HG03139 (cell line): ENCODE results near the gene HPSE2.

Experiments
- ATAC-seq: cut with Tn5 transposase; IDR thresholded peaks from one replicate; pipeline ENCODE4 v1.9.1; 2021; ENCODE audit not compliant: unreplicated experiment

HPSE2 gene

DNA sequence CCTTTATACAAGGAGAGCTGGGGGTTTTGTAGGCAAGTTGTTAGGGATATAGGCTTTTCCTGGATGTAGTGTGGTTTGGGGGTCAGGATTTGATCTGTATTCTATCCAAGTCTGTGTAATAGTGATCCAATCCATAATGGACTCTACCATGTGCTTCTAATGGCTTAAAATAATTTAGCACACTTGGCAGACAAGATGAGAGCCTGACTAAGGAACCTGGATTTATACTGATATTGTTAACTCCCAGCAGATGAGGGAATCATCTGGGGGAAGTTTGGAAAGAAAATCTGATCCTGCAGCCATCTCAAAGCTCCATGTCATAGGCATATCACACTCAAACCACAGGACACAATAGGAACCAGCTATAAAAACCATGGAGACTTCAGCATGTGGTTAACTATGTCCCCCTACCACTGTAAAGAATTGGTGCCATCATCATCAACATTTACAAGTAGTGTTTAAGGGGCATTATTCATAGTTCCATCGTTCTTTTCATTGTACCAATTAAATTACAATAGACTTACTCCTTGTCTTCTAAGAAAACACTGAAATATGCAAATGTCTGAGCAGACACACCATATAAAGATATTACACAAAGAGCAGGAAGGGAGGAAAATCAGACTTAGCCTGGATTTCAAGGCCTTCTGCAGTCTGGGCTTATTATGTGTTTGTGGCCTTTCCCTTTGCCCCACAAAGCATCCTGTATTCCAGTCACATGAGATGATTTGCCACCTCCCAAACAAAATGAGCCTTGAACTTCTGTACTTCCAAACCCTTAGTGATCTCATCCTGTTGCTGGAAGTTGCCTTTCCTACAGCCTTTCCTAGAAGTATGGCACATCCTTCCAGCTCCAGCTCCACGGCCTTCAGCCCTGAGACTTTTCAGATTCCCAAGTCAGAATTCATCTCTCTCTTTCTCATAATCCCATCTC lies 766.4 kb downstream of the HPSE2 start:
- no peak for ATAC-seq

DNA sequence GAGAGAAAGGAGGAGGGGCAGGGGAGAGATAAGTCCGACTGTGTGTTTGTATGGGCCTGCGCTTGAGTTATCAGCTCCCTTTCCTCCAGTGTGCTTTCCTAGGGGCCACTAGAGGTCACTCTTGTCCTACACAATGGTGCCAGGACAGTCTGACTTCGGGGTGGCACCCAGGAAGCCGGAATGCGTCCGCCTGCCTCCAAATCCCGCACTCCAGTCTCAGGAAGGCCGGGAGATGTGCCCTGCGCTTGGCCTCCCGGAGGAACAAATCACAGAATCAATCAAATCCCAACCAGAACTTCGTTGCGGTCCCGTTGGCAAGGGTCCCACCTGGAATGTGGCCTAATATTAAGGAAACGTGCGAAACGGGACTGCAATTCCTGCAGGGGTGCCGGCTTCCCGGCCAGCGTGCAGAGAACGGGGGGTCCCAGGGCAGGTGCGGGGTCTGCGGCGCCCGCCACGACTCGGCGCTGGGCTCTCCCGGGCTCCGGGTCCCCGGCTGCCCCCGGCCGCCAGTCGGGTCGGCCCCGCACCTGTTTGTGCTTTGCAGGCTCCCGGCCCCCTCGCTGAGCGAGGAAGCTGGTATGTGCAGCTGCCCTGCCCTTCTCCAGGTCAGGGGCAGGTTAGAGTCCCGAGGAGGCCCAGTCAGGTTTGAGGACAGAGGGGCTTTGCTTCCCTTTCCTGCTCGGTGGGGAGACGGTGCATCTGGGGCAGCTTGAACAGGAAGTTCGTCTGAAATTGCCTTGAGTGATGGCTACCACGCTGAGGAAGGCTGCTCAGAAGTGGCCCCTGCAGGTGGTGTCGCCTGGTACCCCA lies 767.9 kb downstream of the HPSE2 start:
- ATAC-seq, result peak; percentile 90

DNA sequence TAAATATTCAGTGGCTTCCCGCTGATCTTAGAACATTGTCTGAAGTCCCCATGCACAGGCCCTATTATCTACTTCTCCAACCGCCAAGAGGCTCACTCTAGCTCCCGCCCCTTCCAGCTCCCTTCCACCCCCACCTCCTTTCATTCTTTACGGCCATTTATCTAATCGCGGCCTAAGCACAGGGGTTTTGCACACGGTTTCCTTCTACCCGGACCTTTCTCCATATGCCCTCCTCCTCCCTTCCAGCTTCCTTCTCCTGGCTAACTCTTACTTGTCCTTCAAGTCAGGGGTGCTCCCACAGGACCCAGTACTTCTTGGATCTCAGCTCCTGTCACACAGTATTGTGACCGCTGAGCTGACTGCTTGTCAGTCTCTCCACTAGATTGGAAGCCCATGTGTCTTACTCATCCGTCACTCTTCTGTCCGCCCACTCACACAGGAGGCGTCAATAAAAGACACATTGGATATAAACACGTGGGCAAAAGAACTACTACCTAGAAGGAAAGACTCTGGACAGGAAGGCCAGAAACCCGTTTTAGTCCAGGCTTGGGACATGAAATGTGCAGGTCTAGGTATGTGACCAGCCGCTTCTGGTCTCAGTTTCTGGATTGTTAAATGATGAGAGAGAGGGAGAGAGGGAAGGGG lies 768.7 kb downstream of the HPSE2 start:
- no peak for ATAC-seq

DNA sequence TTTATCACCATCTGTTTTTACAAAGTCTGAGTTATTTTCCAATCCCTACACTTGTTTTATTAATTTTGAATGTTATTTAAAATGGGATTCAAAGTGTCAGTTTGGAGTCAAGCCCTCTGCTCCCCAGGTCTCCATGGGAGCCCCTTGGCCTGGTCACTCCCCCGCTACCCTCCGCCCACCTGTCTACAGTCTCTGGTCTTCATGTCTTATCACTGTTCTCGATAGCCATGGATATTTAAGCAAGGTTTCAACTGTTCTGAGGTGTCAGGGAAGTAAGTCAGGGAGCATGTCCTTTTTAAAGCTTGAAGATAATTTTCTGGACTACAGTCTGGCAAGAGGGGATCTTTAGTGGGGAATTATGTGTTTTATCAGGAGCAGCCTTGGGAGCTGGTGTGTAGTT lies 769.8 kb downstream of the HPSE2 start:
- ATAC-seq, result no peak

DNA sequence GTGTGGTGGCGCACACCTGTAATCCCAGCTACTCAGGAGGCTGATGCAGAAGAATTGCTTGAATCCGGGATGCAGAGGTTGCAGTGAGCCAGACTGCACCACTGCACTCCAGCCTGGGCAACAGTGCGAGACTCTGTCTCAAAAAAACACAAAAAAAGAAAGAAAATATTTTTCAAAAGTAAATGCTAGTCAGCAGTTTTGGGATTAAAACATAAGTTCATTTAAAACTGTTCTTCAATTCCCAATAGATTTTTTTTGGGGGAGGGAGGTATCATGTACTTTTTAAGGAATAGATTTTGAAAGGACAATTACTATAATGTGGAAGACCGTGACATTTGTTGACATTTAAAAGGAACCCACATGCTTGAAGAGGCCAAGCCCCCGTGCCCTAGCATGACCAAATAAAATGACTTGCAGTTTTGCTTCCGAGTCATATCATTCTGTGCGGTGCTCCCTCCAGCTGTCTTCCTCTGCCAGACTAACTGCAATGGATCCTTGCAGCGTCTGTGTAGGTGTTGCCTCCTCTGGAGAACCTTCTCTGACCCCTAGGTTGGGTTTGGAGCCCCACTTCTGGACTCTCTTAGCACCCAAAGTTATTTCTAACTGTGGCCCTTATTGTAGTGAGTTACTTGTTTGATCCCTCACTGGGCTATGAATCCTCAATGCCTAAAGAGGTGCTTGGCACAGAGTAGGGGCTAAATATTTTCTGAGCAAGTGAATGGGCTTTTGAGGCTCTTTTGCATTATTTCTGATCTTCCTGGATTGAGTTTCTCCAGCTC lies 771.5 kb downstream of the HPSE2 start:
- ATAC-seq, result no peak

DNA sequence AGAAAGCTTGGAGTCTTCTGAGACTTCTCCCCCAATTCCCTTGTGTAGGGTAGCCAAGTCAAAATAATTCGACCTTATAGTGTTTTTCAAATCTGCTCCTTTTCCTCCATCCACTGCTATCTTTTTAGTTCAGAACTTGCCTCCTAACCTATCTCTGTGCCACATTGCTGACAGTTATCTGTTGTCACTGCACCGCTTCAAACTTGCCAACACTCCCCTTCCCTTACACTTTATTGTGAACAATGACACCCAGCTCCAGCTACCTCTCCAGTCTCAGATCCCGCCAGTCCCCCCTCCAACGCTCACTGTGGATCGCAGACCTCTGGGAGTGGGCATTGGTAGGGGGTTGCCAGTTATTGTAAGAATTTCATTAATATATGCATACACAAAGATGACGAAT lies 772.6 kb downstream of the HPSE2 start:
- ATAC-seq, result no peak

DNA sequence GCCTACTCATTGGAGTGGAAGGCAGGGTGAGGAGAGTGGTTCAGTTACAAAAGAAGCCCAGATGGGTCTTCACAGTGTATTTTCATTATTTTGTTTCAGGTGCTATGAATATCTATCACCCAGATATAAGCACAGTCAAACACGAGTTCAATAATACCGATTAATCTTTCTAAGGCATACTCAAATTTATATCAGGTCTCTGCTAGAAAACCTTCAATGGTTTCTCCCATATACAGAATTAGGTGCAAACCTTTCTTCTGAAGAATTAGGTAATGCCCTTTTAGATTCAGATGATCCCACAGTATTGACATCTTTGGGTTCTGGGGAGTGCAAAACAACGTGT lies 774.2 kb downstream of the HPSE2 start:
- no peak for ATAC-seq

DNA sequence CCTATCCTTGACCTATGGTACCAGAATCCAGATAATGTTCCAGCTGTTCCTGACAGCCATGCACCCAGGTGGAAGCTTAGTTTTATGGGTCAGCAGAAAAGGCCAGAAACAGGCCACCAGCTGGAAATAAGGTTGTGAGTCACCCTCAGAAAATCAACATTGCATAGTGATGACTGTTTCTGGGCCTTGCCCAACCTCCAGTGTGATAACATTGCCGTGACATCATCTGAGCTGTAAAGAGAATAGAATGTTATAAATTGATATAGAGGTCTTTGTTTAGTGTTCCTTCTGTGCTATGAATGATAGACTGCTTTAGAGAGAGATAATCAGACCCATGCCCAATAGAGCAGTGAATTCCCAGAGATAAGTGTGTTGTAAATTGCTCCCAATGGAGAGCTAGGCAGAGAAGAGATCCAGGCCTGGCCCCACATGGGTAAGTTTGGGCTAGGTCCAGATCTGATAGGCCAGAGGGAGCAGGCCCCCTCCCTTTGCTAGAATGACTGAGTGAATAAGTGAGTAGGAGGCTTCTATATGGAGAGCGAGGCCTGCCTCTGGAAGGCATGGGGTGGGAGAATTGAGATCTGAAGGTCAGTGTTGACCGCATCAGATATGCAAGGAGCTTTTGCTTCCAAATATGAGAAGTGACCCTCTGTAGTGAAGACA lies 774.7 kb downstream of the HPSE2 start:
- no peak for ATAC-seq

DNA sequence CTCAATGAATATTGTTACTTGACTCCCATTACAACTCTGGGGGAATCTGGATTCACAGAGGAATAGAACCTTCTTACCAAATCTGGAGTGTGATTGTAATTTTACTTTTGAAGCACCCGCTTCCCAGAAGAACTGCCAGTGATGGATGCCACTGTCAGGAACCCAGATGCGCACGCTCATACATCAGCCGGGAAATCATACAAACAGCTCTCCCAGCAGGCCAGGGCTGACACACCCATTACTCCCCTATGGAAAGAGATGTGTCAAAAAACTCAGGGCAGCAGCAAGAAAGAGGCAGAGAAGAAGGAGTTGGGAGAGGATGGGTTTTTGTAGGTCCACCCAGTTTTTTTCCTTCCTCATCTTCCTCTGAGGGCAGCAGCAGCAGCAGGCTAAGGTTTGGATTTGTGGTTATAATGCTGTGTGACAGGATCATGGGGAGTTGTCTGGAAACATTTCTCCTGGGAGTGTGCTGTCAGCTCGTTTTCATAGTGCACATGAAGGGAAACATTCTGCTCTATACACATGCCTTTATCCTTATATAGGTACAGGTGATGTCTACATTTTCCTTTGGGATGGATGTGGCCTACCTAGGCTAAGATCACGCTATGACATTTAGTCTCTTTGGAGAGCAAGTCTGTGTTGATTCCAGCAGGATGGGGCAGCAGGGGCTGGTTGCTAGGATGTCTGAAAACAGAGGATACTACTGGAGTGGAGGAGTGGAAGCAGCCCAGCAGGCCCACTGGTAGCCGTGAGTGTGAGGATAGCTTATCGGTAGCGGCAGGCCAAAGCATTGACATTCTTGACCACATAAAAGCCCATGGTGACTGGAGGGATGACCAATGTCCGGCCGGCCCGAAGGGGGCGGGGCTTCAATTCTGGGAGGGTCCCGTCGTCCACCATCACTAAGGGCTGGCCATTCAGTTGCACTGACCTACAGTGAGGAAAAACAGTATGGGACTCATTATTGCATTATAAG lies 776.6 kb downstream of the HPSE2 start:
- no peak for ATAC-seq

DNA sequence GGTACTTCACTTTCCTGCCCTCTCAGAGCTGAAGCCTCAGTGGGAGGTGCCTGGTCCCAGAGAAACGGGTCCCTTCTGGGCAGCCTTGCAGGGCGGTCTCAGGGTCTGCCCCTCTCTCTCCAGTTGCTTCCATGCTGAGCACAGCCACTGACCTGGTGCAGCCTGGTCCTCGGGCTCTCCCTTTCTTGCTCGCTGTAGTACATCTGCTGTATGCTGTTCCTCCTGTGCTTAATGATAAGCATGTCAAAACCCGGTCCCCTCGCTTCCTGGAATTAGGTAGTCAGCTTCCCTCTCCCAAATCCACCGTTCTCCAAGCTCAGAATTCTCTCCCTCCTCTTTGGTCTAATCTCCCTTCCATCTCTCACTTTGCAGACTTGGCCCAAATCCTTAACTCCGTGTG lies 777.9 kb downstream of the HPSE2 start:
- ATAC-seq, result no peak

DNA sequence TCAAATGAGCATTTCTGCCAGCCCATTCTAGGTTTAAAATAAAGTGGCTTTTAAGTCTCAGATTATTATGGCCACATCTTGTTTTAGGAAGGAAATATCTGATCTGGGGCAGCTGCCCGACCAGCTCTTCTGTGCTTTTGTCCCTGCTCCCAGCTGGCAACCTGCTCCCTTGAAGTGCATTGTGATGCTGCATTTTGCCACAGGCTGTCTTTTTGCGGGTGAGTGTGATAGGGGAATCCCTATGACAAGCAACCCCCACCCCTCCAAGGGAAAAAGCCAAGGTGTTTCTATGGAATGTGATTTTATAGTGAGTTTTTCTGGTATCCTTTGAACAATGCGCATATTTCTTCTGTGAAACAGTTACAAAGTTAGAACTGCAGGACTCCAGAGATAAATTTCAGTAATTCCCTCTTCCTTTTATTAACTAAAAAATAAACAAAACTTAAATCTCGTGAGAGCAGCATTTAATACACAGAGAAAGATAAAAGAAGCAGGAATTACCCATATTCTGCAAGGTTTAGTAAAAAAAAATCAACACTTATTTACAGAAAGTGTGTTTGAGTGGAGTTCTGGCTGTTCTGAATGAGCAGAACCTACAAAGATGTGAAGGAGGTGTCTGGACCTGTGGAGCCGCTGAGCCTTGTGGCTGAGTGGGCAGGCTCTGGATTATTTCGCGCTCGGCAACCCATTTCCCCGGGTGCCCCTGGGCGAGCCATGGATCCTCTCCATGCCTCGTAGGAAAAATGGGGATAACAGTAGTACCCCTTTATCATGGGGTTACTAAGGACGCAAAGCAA lies 778.8 kb downstream of the HPSE2 start:
- ATAC-seq, result no peak

DNA sequence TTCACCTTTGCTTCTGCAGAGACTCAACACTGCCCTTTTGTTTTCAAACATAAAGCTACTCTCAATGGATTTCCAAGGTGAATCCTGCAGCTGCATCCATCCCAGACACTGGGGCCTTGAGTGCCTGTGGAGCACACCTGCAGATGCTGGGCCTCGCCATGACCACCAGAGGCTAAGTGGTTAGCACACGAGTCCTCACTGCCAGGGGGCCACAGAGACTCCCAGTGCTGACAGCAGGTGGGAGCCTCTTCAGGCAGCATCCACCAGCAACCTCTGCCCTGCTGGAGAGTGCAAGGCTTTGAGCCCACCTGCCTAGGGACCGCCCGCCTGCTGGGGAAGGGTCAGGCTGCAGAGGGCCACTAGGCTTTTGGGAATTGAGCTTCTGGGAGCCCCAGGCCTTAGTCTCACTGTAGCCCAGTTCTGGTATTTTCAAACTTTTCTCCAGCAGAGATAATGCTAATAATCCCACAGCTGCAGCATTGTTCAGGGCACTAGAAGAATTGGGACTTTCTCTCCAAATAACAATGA lies 779.5 kb downstream of the HPSE2 start:
- no peak for ATAC-seq

DNA sequence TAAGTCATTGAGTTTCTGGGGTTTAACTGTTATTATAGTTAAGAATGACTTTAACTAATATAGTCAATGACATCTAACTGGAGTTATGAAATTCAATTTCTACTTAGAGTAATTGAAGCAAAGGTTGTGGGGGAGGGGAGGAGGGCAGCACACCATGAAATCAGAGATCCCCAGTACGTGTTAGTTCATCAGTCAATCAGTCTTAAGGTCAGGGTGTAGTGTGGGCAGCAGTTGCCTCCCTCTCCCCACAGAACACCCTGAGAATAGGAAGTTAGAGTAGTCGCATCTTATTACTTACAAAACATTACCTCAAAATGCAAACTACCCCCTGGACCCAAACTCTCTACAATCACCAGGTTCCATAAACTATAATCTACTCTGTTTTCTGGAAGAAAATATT lies 781.9 kb downstream of the HPSE2 start:
- no peak for ATAC-seq

DNA sequence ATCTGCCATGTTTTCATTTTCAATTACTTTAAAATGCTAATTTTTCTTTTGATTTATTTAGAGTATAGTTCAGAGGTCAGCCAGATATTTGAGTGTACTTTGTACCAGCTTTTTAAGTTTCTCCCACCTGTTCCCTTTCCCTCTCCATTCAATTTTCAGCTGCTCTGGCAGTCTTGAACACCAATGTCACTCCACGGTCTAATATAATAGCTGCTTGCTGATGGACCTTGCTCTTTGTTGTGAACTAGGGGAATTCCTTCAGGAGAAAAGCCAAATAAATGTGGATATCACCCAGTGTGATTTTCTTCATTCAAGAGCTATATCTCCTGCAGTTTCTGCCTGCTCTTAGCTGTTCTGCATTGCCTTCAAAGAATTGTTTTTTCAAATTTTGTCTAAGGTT lies 785.0 kb downstream of the HPSE2 start:
- no peak for ATAC-seq

DNA sequence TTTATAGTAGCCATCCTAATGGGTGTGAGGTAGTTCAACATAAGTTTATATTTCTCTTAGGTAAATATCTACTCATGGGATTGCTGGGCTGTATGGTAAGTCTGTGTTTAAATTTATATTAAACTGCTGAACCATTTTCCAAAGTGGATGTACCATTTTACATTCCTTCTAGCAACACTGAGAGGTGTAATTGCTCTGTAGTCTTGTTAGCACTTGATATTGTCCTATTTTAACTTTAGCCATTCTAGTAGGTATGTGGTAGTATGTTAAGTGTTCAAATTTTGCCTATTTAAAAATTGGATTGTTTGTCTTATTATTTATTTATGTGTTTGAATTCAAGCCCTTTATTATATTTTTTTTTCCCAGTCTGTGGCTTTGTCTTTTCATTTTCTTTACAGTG lies 786.4 kb downstream of the HPSE2 start:
- no peak for ATAC-seq

DNA sequence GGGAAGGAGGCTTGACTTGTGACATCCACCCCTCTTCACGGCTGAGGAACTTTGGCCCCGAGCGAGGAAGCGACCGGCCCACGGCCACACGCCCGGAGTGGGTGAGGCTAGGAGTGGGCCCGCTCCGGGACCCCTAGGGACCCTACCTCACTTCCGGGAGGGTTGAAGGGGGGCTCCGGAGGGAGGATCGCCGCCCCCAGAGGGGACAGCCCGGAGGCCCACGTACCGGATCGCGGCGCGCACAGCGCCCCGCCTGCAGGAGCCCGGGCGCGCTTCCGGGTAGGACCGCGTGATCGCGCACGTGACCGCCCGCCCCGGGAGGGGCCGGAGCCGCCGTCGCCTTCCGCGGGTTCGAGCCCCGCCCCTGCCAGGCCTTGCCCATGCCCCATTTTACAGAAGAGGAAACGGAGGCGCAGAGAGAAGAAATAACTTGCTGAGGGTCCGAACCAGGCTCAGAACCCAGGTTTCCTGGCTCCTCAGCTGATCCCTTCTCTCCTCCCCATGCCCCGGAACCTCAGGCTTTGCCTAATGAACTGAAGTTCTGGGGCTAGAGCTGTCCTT lies 788.9 kb downstream of the HPSE2 start, which contains the start of gene HPS1:
HPS1 (minus strand) TSS at position 275 of the 561 bp plus-strand sequence. CDS start 3,695 bp downstream, outside the sequence.
- ATAC-seq, result peak; percentile 83

DNA sequence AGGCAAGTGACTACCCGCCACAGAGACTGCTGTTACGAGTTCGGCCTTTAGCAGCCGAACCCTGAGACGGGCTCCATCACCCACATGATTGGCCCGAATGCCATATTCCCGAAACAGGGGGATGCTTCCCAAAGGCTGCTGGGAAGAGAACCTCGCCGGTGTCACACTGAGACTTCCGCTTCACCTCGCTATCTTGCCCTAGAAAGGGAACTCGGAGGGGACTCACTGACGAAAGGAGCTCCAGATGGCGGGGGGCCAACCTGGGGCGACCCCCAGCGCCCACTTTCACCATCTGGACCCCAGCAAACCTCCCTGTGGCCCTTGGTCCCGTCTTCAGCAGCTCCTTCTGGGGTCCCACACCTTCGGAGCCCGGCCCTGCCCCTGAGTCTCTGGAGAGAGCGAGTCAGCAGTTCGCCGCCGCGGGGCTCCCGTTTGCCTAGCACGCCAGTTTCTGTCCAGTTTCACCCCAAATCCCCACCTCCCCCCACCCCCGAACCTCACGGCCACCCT lies 789.4 kb downstream of the HPSE2 start:
- peak; percentile 32 for ATAC-seq
